ENCODE data around the gene GPR183.

GRCh38 chr13:99342723-99343315 is 35.6 kb upstream of the GPR183 start:
- TF ChIP-seq CTCF (IDR thresholded peaks at IDR 0.05), result no peak
- TF ChIP-seq, protein P1, sequence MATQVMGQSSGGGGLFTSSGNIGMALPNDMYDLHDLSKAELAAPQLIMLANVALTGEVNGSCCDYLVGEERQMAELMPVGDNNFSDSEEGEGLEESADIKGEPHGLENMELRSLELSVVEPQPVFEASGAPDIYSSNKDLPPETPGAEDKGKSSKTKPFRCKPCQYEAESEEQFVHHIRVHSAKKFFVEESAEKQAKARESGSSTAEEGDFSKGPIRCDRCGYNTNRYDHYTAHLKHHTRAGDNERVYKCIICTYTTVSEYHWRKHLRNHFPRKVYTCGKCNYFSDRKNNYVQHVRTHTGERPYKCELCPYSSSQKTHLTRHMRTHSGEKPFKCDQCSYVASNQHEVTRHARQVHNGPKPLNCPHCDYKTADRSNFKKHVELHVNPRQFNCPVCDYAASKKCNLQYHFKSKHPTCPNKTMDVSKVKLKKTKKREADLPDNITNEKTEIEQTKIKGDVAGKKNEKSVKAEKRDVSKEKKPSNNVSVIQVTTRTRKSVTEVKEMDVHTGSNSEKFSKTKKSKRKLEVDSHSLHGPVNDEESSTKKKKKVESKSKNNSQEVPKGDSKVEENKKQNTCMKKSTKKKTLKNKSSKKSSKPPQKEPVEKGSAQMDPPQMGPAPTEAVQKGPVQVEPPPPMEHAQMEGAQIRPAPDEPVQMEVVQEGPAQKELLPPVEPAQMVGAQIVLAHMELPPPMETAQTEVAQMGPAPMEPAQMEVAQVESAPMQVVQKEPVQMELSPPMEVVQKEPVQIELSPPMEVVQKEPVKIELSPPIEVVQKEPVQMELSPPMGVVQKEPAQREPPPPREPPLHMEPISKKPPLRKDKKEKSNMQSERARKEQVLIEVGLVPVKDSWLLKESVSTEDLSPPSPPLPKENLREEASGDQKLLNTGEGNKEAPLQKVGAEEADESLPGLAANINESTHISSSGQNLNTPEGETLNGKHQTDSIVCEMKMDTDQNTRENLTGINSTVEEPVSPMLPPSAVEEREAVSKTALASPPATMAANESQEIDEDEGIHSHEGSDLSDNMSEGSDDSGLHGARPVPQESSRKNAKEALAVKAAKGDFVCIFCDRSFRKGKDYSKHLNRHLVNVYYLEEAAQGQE (IDR thresholded peaks at IDR 0.05; ENCODE audit: insufficient read depth in 1 of 2, low read depth in 2 of 2, low read length in 1 of 2), result no peak
- no peak for TF ChIP-seq POLR2AphosphoS5 (IDR thresholded peaks at IDR 0.05; ENCODE audit: low read depth, low read length)

Data from Panc1 (cell line).